GM12864 (cell line): ENCODE results near the gene LACC1.

ENCODE experiments used
- DNase-seq: peaks from one replicate; pipeline ENCODE4 v3.0.0-alpha.2; 2011; ENCODE audit warnings: low read depth
- H3K4me3 ChIP-seq: 2 replicates; pipeline ENCODE4 v1.5.1; 2011; ENCODE audit warnings: mild to moderate bottlenecking, low read depth, low read length, control low read depth
- CTCF ChIP-seq: IDR thresholded peaks from 2 replicates; pipeline ENCODE4 v1.5.1; 2011; ENCODE audit warnings: low read depth, mild to moderate bottlenecking, moderate library complexity, low read length, control low read depth, inconsistent platforms; ENCODE audit errors: missing control alignments

The LACC1 gene

GRCh38 chr13:43936647-43937046, 56.9 kb downstream of the LACC1 start:
- no peak overlapping the region for H3K4me3 ChIP-seq
- no peak for DNase-seq
- no peak for TF ChIP-seq CTCF

DNA sequence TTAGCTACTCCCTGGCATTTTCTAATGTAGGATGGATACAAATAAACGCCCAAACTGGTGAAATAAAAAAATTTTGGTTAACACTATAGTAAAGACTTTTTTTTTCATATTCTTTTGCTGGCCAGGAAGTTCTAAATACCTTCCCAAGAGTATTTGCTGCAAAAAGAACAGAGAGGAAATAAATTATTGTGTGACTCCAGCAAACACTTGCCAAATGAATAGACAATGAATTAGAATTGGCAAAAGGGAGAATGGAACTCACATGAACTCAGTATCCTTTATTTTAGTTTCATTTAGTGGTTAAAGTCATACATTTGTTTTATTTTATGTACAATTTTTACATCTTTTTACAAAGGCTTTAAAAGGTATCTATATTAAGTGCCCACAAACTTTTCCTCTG, 58.1 kb downstream of the LACC1 start:
- no peak overlapping the region for H3K4me3 ChIP-seq
- TF ChIP-seq CTCF, result no peak
- no peak for DNase-seq

GRCh38 chr13:43938449-43938848, 58.7 kb downstream of the LACC1 start:
- DNase-seq, result no peak
- TF ChIP-seq CTCF, result no peak
- no peak overlapping the region for H3K4me3 ChIP-seq

- no peak overlapping the region for H3K4me3 ChIP-seq
- TF ChIP-seq CTCF, result no peak
- no peak for DNase-seq
Observed at GRCh38 chr13:43939086-43939485, 59.4 kb downstream of the LACC1 start.

- no peak for DNase-seq
- H3K4me3 ChIP-seq, result no peak overlapping the region
- no peak for TF ChIP-seq CTCF
Observed at GRCh38 chr13:43942286-43942685, 62.6 kb downstream of the LACC1 start.
